Right lobe of liver (tissue), 6 donors: ENCODE measurements around the gene NCOA5. TPM values are rescaled to one million over a fixed set of nuclear protein-coding genes. Genes with fewer than 3 reads are reported as not detected.

Experiments
- ATAC-seq, 4 donors: fragments of 200-7000 bp; cut with Tn5 transposase; one replicate each; pipeline ENCODE4 v1.9.1; 2020; ENCODE audit warnings: mild to moderate bottlenecking in 4 of 4, moderate library complexity in 4 of 4
- DNase-seq, 3 donors: peaks; one replicate each; pipeline ENCODE4 v3.0.0-alpha.2; 2020
- H3K27ac ChIP-seq, 3 donors: fragments of 200-600 bp; one replicate each; pipeline ENCODE4 v1.8.0; 2022
- H3K27me3 ChIP-seq, 2 donors: fragments of 200-600 bp; one replicate each; pipeline ENCODE4 v1.8.0; 2022
- H3K36me3 ChIP-seq, 4 donors: fragments of 200-600 bp; sonication (generic) in 1 of 4; one replicate each; pipeline versions ENCODE4 v1.5.1 to v1.8.0; 2017 to 2022; ENCODE audit warnings: control low read depth in 1 of 4
- H3K4me1 ChIP-seq, 4 donors: fragments of 200-600 bp; sonication (generic) in 1 of 4; one replicate each; pipeline versions ENCODE4 v1.5.1 to v1.8.0; 2017 to 2022; ENCODE audit warnings: control low read depth in 1 of 4
- H3K4me3 ChIP-seq, 3 donors: fragments of 200-600 bp; one replicate each; pipeline ENCODE4 v1.8.0; 2022
- H3K9me3 ChIP-seq, 4 donors: fragments of 200-600 bp; sonication (generic) in 1 of 4; one replicate each; pipeline versions ENCODE4 v1.5.1 to v1.8.0; 2017 to 2022; ENCODE audit warnings: control low read depth in 1 of 4
- POLR2A ChIP-seq: fragments of 450-650 bp; IDR thresholded peaks from one replicate; pipeline ENCODE4 v1.6.1; 2017; ENCODE audit warnings: antibody characterized with exemption, mild to moderate bottlenecking
- WGBS: methylation state at CpG from one replicate; pipeline ENCODE4 v1.1.6; 2018; ENCODE audit warnings: low coverage, low lambda C conversion rate; ENCODE audit not compliant: insufficient coverage; ENCODE audit errors: missing lambda C conversion rate; 5-methylcytosine and 5-hydroxymethylcytosine counted together
- intact Hi-C, 2 donors: fragments of 100-400 bp; cut with DNase I; formaldehyde crosslinking; loops; one replicate each; pipeline versions ENCODE4 v1.11.2 to v1.14.1; 2022
- total RNA-seq, 6 experiments: library from RNA; depleted of rRNA in 2 of 6; stranded (reverse); fragments of >200 nt in 2 of 6; fragmentation: NEBNext Ultra II Directional in 3 of 6; extraction: Animal tissue kit (Norgen Biotek cat#: 25700) in 3 of 6; gene quantifications; one replicate each; pipeline versions ENCODE4 v1.1.0 to v1.2.4, GENCODE V29; 2016 to 2023
- TF ChIP-seq, protein P1 (sequence below), 4 donors: fragments of 200-600 bp in 3 of 4; fragments of 450-650 bp in 1 of 4; IDR thresholded peaks; one replicate each; pipeline versions ENCODE4 v1.5.1 to v1.8.0; 2016 to 2022; ENCODE audit warnings: antibody characterized with exemption in 4 of 4, mild to moderate bottlenecking in 2 of 4
- donor health status: DM: no; HTN: yes; CAD: no.
- donor health status: DM: no; HTN: no; CAD: no.
- donor health status: DM: no; HTN: no; CAD: no.
- donor health status: DM: no; HTN: yes; CAD: no.
- donor health status: DM: no; HTN: yes; CAD: no.

Gene NCOA5
- total RNA-seq, 6 experiments from 2014 or later: 5.1 to 10.4 (median 8.8) TPM

DNA sequence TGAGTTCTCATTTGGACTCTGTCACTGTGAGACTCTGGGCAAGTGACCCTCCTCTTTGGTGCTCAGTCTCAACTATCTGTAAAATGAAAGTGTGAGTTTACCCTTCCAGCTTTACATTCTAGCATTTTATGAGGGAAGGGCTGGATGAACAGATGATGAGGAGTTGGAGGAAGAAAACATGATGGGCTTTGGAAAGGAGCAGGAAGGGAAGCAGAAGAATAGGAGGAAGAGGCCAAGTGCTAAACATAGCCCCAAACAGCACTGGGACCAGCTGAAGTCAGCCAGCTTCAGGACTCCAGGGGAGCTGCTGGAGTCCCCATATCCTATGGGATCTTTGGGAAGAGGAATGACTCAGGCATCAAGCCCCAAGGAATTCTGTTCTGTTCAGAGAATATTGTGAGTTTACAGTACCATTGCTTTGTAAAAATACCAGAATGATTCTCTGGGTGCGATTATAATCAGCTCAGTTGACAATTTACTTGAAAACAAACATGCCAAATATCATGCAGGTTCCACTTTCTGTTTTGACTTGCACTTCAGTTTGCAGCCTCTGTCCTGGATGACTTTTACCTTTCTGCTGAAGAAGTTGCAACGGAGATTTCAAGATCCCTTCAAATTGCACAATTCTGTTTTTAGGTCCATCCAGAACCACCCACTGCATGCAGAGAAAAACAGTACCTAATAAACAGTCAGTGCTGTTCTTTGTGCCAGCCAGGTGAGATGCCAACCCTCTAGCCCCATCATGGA, 31.6 kb upstream of the NCOA5 start:
- ATAC-seq: no peak
- 22% methylated on average over 2 of the region's 2 CpGs for WGBS
- no peaks in the 10 kb centered on the region for H3K9me3 ChIP-seq
- H3K4me3 ChIP-seq: no peak overlapping the region
- peaks cover 0 to 14% (median 1%) of the 10 kb centered on the region in 4 donors for H3K36me3 ChIP-seq
- H3K27ac ChIP-seq: no peak overlapping the region
- no peak for DNase-seq
- intact Hi-C loops: no loop called here
- no peak for TF ChIP-seq POLR2A
- TF ChIP-seq, protein P1, sequence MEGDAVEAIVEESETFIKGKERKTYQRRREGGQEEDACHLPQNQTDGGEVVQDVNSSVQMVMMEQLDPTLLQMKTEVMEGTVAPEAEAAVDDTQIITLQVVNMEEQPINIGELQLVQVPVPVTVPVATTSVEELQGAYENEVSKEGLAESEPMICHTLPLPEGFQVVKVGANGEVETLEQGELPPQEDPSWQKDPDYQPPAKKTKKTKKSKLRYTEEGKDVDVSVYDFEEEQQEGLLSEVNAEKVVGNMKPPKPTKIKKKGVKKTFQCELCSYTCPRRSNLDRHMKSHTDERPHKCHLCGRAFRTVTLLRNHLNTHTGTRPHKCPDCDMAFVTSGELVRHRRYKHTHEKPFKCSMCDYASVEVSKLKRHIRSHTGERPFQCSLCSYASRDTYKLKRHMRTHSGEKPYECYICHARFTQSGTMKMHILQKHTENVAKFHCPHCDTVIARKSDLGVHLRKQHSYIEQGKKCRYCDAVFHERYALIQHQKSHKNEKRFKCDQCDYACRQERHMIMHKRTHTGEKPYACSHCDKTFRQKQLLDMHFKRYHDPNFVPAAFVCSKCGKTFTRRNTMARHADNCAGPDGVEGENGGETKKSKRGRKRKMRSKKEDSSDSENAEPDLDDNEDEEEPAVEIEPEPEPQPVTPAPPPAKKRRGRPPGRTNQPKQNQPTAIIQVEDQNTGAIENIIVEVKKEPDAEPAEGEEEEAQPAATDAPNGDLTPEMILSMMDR (IDR thresholded peaks at IDR 0.05): no peak
- no peaks in the 10 kb centered on the region for H3K27me3 ChIP-seq
- peaks cover 0 to 14% (median 3%) of the 10 kb centered on the region in 4 donors for H3K4me1 ChIP-seq

GRCh38 chr20:46120136-46120535, 30.4 kb upstream of the NCOA5 start:
- H3K9me3 ChIP-seq: no peaks in the 10 kb centered on the region
- H3K4me1 ChIP-seq: peaks cover 0 to 14% (median 3%) of the 10 kb centered on the region in 4 donors
- DNase-seq: no peak
- 84% methylated on average over 2 of the region's 2 CpGs for WGBS
- intact Hi-C loops: no loop called here
- TF ChIP-seq, protein P1 (IDR thresholded peaks at IDR 0.05): no peak
- no peak for TF ChIP-seq POLR2A
- peaks cover 0 to 14% (median 1%) of the 10 kb centered on the region in 4 donors for H3K36me3 ChIP-seq
- no peaks in the 10 kb centered on the region for H3K27me3 ChIP-seq
- no peak overlapping the region for H3K27ac ChIP-seq
- no peak for ATAC-seq
- no peak overlapping the region for H3K4me3 ChIP-seq

DNA sequence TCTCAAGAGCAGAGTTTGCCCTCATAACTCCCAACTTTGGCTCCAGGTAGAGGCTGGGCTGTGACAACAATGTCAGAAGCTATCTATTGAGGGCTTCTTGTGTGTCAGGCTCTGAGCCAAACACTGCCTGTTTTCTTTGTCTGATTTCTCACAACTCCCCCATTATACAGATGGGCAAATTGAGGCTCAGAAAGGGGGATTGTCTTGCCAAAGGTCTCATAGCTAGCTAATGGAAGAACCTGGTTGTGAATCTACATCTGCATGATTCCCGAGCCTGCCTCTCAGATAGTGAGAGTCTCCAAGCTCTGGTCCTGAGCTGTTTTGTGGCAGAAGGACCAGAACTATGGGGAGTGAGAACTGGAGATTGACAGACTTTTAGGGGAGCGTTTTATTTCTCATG, 29.8 kb upstream of the NCOA5 start:
- no peak overlapping the region for H3K27ac ChIP-seq
- intact Hi-C loops: no loop called here
- peaks cover 0 to 14% (median 3%) of the 10 kb centered on the region in 4 donors for H3K4me1 ChIP-seq
- WGBS: 52% methylated on average over 2 of the region's 2 CpGs
- H3K9me3 ChIP-seq: no peaks in the 10 kb centered on the region
- DNase-seq (peak in 1 of 3 donors; percentile 6), ATAC-seq (no peak)
- H3K27me3 ChIP-seq: no peaks in the 10 kb centered on the region
- TF ChIP-seq POLR2A: no peak
- TF ChIP-seq, protein P1 (IDR thresholded peaks at IDR 0.05): no peak
- H3K36me3 ChIP-seq: peaks cover 0 to 14% (median 1%) of the 10 kb centered on the region in 4 donors
- H3K4me3 ChIP-seq: no peak overlapping the region

GRCh38 chr20:46119028-46119546, 29.3 kb upstream of the NCOA5 start:
- H3K27ac ChIP-seq: peak overlapping the region in 2 of 3 donors; percentile 65 to 72
- no peaks in the 10 kb centered on the region for H3K27me3 ChIP-seq
- H3K9me3 ChIP-seq: no peaks in the 10 kb centered on the region
- peak in 1 of 4 donors; percentile 13 for ATAC-seq
- TF ChIP-seq, protein P1 (IDR thresholded peaks at IDR 0.05): no peak
- TF ChIP-seq POLR2A: no peak
- peaks cover 0 to 14% (median 3%) of the 10 kb centered on the region in 4 donors for H3K4me1 ChIP-seq
- WGBS: 32% methylated on average over 2 of the region's 2 CpGs
- intact Hi-C loops: no loop called here
- peaks cover 0 to 14% (median 1%) of the 10 kb centered on the region in 4 donors for H3K36me3 ChIP-seq
- H3K4me3 ChIP-seq: peak overlapping the region; percentile 46 to 63 (median 61)
- peak in 1 of 3 donors; percentile 20 for DNase-seq
